ENCODE measurements around the gene DEUP1. TPM values are rescaled to one million over a fixed set of nuclear protein-coding genes. Genes with fewer than 3 reads are reported as not detected.

DEUP1 gene
- total RNA-seq, 2 donors from 2014 or later = 1.2 to 3.2 TPM

DNA sequence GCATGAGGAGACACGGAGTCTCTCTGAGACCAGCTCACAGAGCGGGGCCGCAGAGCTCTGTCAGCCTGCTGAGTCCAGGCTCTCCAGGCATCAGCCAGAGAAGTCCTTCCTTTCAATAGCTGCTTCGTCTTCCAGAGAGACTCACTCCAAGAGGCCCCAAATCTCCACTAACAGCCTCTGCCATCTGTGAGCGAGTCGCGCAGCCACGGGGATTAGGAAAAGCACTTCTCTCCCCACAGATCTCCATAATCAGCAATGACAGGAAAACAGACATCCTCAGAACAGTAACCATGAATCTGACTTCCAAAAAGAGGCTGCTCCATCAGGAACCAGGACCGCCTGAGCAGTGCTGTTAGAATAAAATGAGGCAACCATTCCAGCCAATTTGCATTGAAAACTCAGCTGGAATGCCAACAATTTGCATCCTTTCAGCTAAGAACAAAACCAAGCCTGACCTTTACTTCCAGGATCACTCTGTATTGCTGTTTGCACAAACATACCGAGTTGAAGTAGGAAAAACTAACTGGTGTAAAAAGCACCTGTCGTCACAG lies 147.2 kb downstream of the DEUP1 start:
- Histone ChIP-seq H3K9me3 (no peaks in the 10 kb centered on the region), H3K27me3 (replicated peaks; ENCODE audit: insufficient read depth) (no peaks in the 10 kb centered on the region), H3K4me3 (no peak overlapping the region), H3K36me3 (no peaks in the 10 kb centered on the region), H3K4me1 (replicated peaks) (no peaks in the 10 kb centered on the region), H3K27ac (no peak overlapping the region)
- TF ChIP-seq POLR2A (IDR thresholded peaks at IDR 0.05) = no peak
- TF ChIP-seq, protein P1, sequence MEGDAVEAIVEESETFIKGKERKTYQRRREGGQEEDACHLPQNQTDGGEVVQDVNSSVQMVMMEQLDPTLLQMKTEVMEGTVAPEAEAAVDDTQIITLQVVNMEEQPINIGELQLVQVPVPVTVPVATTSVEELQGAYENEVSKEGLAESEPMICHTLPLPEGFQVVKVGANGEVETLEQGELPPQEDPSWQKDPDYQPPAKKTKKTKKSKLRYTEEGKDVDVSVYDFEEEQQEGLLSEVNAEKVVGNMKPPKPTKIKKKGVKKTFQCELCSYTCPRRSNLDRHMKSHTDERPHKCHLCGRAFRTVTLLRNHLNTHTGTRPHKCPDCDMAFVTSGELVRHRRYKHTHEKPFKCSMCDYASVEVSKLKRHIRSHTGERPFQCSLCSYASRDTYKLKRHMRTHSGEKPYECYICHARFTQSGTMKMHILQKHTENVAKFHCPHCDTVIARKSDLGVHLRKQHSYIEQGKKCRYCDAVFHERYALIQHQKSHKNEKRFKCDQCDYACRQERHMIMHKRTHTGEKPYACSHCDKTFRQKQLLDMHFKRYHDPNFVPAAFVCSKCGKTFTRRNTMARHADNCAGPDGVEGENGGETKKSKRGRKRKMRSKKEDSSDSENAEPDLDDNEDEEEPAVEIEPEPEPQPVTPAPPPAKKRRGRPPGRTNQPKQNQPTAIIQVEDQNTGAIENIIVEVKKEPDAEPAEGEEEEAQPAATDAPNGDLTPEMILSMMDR (IDR thresholded peaks at IDR 0.05) = no peak
- no peak for TF ChIP-seq POLR2AphosphoS5 (IDR thresholded peaks at IDR 0.05)
- no peak for DNase-seq (ENCODE audit: low spot score)
- 93% methylated on average over 11 of the region's 11 CpGs for whole genome bisulfite sequencing
- intact Hi-C loops (cut with DNase I) = no loop called here

DNA sequence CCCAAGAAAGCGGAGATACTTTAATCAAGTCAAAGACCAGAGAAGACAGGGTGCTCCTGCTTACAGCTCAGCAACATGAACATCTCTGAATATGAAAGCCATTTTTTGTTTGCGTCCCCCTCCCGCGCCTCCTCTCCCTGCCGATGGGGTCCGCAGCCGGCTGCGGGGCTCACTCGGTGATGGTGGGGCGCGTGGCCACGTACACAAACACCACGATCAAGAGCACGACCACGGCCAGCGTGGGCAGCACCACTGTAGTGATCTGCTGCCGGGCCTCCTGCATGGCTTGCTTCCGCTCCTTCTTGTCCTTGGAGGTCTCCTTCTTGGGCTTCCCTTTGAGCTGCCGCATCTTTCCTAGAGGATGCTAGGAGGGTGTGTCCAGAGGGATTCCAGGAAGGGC lies 148.3 kb downstream of the DEUP1 start:
- WGBS = 93% methylated on average over 19 of the region's 19 CpGs
- no peaks in the 10 kb centered on the region for H3K4me1 ChIP-seq (replicated peaks)
- no peak for DNase-seq (ENCODE audit: low spot score)

DNA sequence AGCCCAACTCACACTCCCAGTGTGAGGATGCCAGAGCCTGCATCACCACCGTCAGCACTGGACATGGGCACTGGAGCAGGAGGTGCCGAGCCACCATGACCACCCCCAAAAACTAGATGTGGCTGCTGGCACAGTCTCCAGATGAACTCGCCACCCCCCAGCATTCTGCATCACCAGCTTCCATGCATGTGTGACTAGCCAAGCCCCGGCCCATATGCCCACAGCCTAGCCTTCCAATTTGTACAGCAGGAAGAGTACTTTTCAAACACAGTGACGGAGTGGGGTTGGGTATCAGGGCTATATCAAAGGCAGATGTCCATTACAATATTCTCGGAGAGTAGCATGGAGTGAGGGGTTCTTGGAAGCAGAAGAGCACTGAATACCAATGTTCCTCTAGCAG lies 149.7 kb downstream of the DEUP1 start:
- H3K27me3 ChIP-seq (replicated peaks; ENCODE audit: insufficient read depth) = no peaks in the 10 kb centered on the region
- no peak for DNase-seq (ENCODE audit: low spot score)
- no peak for TF ChIP-seq POLR2A (IDR thresholded peaks at IDR 0.05)
- no peak for TF ChIP-seq POLR2AphosphoS5 (IDR thresholded peaks at IDR 0.05)
- TF ChIP-seq, protein P1 (IDR thresholded peaks at IDR 0.05) = no peak
- H3K27ac ChIP-seq = peak overlapping the region in 1 of 2 donors; percentile 58
- intact Hi-C loops (cut with DNase I) = no loop called here
- H3K4me3 ChIP-seq = no peak overlapping the region
- no peaks in the 10 kb centered on the region for H3K9me3 ChIP-seq
- WGBS = 83% methylated on average over 6 of the region's 6 CpGs
- no peaks in the 10 kb centered on the region for H3K4me1 ChIP-seq (replicated peaks)
- no peaks in the 10 kb centered on the region for H3K36me3 ChIP-seq

More for the DNA sequence above, 148.3 kb downstream of the DEUP1 start:
- Histone ChIP-seq H3K4me3 (no peak overlapping the region), H3K27ac (no peak overlapping the region), H3K27me3 (replicated peaks; ENCODE audit: insufficient read depth) (no peaks in the 10 kb centered on the region), H3K36me3 (no peaks in the 10 kb centered on the region), H3K9me3 (no peaks in the 10 kb centered on the region)
- no peak for TF ChIP-seq POLR2A (IDR thresholded peaks at IDR 0.05)
- no peak for TF ChIP-seq POLR2AphosphoS5 (IDR thresholded peaks at IDR 0.05)
- TF ChIP-seq, protein P1 (IDR thresholded peaks at IDR 0.05) = no peak
- intact Hi-C loops (cut with DNase I) = no loop called here

DNA sequence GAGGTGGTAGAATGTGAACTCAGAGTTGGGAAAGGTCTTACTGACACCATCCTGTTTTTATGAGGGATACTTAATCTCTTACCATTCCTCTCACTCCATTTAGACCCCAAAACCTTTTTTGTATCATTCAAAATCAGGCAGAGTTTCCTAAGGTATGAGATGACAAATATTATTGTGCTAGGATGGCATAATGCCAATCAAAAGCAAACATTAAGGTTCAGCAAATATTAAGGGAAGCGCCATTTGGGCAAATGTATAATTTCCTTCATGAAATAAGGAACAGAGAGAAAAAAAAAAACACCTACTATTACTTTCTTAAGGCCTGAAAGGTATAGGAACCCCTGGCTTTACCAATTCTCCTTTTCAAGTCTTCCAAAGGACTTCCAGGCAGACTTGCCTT lies 150.2 kb downstream of the DEUP1 start:
- Histone ChIP-seq H3K4me1 (replicated peaks) (no peaks in the 10 kb centered on the region), H3K27me3 (replicated peaks; ENCODE audit: insufficient read depth) (no peaks in the 10 kb centered on the region), H3K4me3 (no peak overlapping the region), H3K27ac (peak overlapping the region; percentile 21 to 58), H3K36me3 (no peaks in the 10 kb centered on the region), H3K9me3 (no peaks in the 10 kb centered on the region)
- no peak for TF ChIP-seq POLR2AphosphoS5 (IDR thresholded peaks at IDR 0.05)
- TF ChIP-seq, protein P1 (IDR thresholded peaks at IDR 0.05) = no peak
- no peak for TF ChIP-seq POLR2A (IDR thresholded peaks at IDR 0.05)
- intact Hi-C loops (cut with DNase I) = no loop called here
- 41% methylated on average over 1 of the region's 1 CpG for WGBS
- no peak for DNase-seq (ENCODE audit: low spot score)

DNA sequence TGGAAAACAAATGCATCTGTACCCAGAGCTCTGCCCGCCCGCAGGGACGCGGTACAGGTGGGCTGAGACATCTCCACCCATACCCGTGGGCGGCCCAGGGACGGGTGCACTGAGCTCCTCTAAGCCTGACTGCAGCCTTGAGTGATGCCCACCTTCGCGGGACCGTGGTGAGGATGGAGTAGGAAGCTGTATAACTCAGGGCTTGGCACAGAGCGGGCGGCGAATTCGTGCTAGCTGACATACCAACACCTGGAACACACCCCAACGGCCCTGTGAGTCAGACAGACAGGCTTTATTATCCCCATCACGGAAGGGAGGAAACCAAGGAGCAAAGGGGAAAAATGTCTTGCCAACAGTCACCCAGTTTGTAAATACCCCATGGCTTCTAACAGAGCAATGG lies 150.7 kb downstream of the DEUP1 start:
- no peak for DNase-seq (ENCODE audit: low spot score)
- TF ChIP-seq POLR2A (IDR thresholded peaks at IDR 0.05) (no peak), POLR2AphosphoS5 (IDR thresholded peaks at IDR 0.05) (no peak)
- TF ChIP-seq, protein P1 (IDR thresholded peaks at IDR 0.05) = no peak
- Histone ChIP-seq H3K27ac (peak overlapping the region; percentile 21 to 58), H3K9me3 (no peaks in the 10 kb centered on the region), H3K4me3 (no peak overlapping the region), H3K27me3 (replicated peaks; ENCODE audit: insufficient read depth) (no peaks in the 10 kb centered on the region), H3K4me1 (replicated peaks) (no peaks in the 10 kb centered on the region), H3K36me3 (no peaks in the 10 kb centered on the region)
- intact Hi-C loops (cut with DNase I) = no loop called here
- 87% methylated on average over 16 of the region's 16 CpGs for WGBS
